ENCODE measurements around the gene ESYT3.
"Not testable (repeated sequence)": the region's sequence is repeated elsewhere in the genome, so short reads cannot be mapped to it uniquely, and the experiment has no call there.

The ESYT3 gene

GRCh38 chr3:138492980-138493675, 58.7 kb downstream of the ESYT3 start:
- no peak for DNase-seq (ENCODE audit: low read depth)
- no peak overlapping the region for H3K4me3 ChIP-seq (ENCODE audit: low read depth, low read length)
- no peak for TF ChIP-seq CTCF (IDR thresholded peaks at IDR 0.05; ENCODE audit: control insufficient read depth, extremely low read depth, insufficient read depth)

GRCh38 chr3:138493804-138494606, 59.6 kb downstream of the ESYT3 start:
- no peak overlapping the region for H3K4me3 ChIP-seq (ENCODE audit: low read depth, low read length)
- no peak for DNase-seq (ENCODE audit: low read depth)
- TF ChIP-seq CTCF (IDR thresholded peaks at IDR 0.05; ENCODE audit: control insufficient read depth, extremely low read depth, insufficient read depth): no peak

GRCh38 chr3:138494607-138494929, 60.2 kb downstream of the ESYT3 start:
- DNase-seq (ENCODE audit: low read depth): no peak
- H3K4me3 ChIP-seq (ENCODE audit: low read depth, low read length): no peak overlapping the region
- no peak for TF ChIP-seq CTCF (IDR thresholded peaks at IDR 0.05; ENCODE audit: control insufficient read depth, extremely low read depth, insufficient read depth)

GRCh38 chr3:138495638-138496037, 61.2 kb downstream of the ESYT3 start:
- H3K4me3 ChIP-seq (ENCODE audit: low read depth, low read length); DNase-seq (ENCODE audit: low read depth): not testable (repeated sequence)

DNA sequence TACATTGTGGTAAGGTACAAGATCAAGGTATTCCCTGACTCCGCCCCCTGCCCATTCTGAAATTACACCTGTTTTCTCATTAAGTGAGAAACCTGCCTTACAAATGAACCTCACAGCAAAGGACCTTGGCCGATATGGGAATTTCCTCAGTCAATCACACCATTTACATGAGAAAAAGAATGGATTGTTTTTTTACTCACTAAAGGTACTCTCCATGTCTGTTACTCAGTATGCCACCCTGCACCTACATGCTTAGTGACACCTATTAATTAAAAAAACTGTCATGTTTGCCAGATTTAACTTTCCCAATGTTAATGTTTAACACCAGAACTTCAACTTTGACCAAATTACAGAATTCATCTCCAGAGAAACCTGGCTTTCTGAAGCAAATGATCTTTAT, 62.0 kb downstream of the ESYT3 start:
- H3K4me3 ChIP-seq (ENCODE audit: low read depth, low read length): no peak overlapping the region
- TF ChIP-seq CTCF (IDR thresholded peaks at IDR 0.05; ENCODE audit: control insufficient read depth, extremely low read depth, insufficient read depth): no peak
- no peak for DNase-seq (ENCODE audit: low read depth)

DNA sequence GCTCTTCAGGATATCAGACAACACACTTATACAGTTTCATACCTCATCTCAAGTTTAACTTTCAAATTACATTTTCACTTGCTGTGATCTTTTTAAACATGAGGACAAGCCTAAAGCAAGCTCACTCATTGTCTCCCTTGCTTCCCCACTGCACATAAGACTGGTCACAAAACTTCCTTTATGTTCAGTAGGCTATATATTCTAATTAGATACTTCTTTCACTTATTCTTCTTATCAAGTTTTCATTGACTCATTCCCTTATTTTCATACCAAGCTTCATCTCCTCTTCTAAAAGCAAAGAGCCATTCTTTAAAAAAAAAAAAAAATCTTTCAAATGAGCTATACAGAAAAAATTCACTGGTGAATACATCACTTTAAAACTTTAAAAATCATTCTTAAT, 62.6 kb downstream of the ESYT3 start:
- TF ChIP-seq CTCF (IDR thresholded peaks at IDR 0.05; ENCODE audit: control insufficient read depth, extremely low read depth, insufficient read depth): no peak
- DNase-seq (ENCODE audit: low read depth): no peak
- H3K4me3 ChIP-seq (ENCODE audit: low read depth, low read length): no peak overlapping the region

GRCh38 chr3:138497851-138498250, 63.4 kb downstream of the ESYT3 start:
- TF ChIP-seq CTCF (IDR thresholded peaks at IDR 0.05; ENCODE audit: control insufficient read depth, extremely low read depth, insufficient read depth): no peak
- no peak overlapping the region for H3K4me3 ChIP-seq (ENCODE audit: low read depth, low read length)
- no peak for DNase-seq (ENCODE audit: low read depth)

Measured in LNCaP clone FGC (cell line).